ENCODE results near the gene BACE1-AS. TPM values are rescaled to one million over a fixed set of nuclear protein-coding genes. Genes with fewer than 3 reads are reported as not detected.

The BACE1-AS gene
- total RNA-seq, 4 donors from 2014 or later, result 0.88 to 39.7 (median 12.0) TPM

DNA sequence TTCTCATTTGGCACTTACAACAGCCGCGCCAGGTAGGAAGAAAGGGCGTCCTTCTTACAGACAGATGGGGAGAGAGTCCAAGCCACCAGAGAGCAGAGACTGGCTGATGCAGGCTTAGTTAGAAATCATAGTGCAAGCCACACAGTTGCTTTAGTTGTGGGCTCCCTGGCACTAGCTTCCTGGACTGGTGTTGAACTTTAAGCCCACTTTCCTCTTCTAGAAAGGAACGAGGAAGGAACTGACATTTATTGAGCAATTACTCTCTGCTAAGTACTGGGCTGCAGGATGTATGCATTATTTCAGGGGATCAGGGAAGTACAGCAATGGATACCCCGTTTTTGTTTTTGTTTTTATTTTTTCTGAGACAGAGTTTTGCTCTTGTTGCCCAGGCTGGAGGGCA, 21.9 kb downstream of the BACE1-AS start:
- peaks cover 4 to 10% of the 10 kb centered on the region in 2 donors for H3K4me1 ChIP-seq
- H3K36me3 ChIP-seq, result no peaks in the 10 kb centered on the region
- intact Hi-C loops (cut with DNase I; ENCODE audit: low total_unique reads), result loop anchor here (10.0 kb wide), 1 partner anchor 78 kb away; the partner anchor contains the start of genes PCSK7 and RNF214
- no peaks in the 10 kb centered on the region for H3K9me3 ChIP-seq
- H3K4me3 ChIP-seq, result no peak overlapping the region
- TF ChIP-seq POLR2A (IDR thresholded peaks at IDR 0.05), result no peak
- TF ChIP-seq, protein P1, sequence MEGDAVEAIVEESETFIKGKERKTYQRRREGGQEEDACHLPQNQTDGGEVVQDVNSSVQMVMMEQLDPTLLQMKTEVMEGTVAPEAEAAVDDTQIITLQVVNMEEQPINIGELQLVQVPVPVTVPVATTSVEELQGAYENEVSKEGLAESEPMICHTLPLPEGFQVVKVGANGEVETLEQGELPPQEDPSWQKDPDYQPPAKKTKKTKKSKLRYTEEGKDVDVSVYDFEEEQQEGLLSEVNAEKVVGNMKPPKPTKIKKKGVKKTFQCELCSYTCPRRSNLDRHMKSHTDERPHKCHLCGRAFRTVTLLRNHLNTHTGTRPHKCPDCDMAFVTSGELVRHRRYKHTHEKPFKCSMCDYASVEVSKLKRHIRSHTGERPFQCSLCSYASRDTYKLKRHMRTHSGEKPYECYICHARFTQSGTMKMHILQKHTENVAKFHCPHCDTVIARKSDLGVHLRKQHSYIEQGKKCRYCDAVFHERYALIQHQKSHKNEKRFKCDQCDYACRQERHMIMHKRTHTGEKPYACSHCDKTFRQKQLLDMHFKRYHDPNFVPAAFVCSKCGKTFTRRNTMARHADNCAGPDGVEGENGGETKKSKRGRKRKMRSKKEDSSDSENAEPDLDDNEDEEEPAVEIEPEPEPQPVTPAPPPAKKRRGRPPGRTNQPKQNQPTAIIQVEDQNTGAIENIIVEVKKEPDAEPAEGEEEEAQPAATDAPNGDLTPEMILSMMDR (IDR thresholded peaks at IDR 0.05), result no peak
- H3K27me3 ChIP-seq, result no peaks in the 10 kb centered on the region
- DNase-seq, result no peak
- H3K27ac ChIP-seq, result no peak overlapping the region

GRCh38 chr11:117313828-117314768, 23.0 kb downstream of the BACE1-AS start:
- peaks cover 4 to 10% of the 10 kb centered on the region in 2 donors for H3K4me1 ChIP-seq
- no peak for DNase-seq
- H3K27me3 ChIP-seq, result no peaks in the 10 kb centered on the region
- intact Hi-C loops (cut with DNase I; ENCODE audit: low total_unique reads), result loop anchor here (10.0 kb wide), 1 partner anchor 79 kb away; the partner anchor contains the start of genes PCSK7 and RNF214
- no peaks in the 10 kb centered on the region for H3K9me3 ChIP-seq
- TF ChIP-seq, protein P1 (IDR thresholded peaks at IDR 0.05), result no peak
- TF ChIP-seq POLR2A (IDR thresholded peaks at IDR 0.05), result no peak
- H3K36me3 ChIP-seq, result no peaks in the 10 kb centered on the region
- no peak overlapping the region for H3K27ac ChIP-seq
- no peak overlapping the region for H3K4me3 ChIP-seq

- Histone ChIP-seq H3K27me3 (no peaks in the 10 kb centered on the region), H3K4me1 (peaks cover 4 to 10% of the 10 kb centered on the region in 2 donors), H3K4me3 (peak overlapping the region; percentile 55 to 70), H3K9me3 (no peaks in the 10 kb centered on the region), H3K36me3 (no peaks in the 10 kb centered on the region), H3K27ac (no peak overlapping the region)
- TF ChIP-seq, protein P1 (IDR thresholded peaks at IDR 0.05), result no peak
- TF ChIP-seq POLR2A (IDR thresholded peaks at IDR 0.05), result no peak
- intact Hi-C loops (cut with DNase I; ENCODE audit: low total_unique reads), result loop anchor here (10.0 kb wide), 1 partner anchor 80 kb away; the partner anchor contains the start of genes PCSK7 and RNF214
- no peak for DNase-seq
These were observed 23.7 kb downstream of the BACE1-AS start for GRCh38 chr11:117314840-117315239.

DNA sequence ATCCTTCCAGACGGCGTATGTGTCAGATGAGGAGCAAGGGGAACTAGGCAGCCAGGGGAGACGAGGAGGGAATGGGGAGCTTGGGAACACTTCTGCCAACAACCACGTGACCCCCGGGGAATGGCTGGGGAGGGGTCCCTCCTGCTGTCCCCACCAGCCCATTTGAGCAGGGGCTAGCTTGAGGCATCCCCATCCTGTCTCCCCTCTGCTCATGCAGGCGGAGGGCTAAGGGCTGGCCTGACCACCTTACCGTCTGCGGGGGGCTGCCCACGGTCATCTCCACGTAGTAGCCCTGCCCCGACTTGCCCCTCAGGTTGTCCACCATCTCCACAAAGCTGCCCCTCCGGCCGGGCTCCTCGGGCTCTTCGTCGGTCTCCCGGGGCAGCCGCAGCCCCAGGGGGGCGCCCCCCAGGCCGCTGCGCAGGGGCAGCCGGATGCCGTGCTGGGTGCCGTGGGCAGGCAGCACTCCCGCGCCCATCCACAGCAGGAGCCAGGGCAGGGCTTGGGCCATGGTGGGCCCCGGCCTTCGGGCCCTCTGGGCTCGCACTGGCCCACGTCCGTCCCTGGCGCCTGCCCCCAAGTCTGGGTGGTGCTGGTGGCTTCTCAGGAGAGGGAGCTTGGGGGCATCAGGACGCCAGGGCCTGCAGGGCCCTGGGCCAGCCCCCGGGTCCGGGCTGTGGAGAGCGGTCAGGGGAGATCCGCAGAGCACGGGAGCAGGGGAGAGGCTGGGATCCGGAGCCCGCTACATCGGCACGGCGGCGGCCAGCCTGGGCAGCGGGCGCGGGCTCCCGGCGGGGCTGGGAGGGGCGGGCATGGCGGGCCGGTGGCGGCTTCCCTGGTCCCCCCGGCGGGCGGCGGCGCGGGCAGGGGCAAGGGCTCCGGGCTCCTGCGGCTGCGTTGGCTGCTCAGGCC, 24.4 kb downstream of the BACE1-AS start:
- intact Hi-C loops (cut with DNase I; ENCODE audit: low total_unique reads), result loop anchor here (10.0 kb wide), 1 partner anchor 81 kb away; the partner anchor contains the start of genes PCSK7 and RNF214
- TF ChIP-seq, protein P1 (IDR thresholded peaks at IDR 0.05), result no peak
- no peak for TF ChIP-seq POLR2A (IDR thresholded peaks at IDR 0.05)
- Histone ChIP-seq H3K27ac (peak overlapping the region; percentile 48 to 68), H3K4me3 (peak overlapping the region; percentile 55 to 70), H3K27me3 (no peaks in the 10 kb centered on the region), H3K9me3 (no peaks in the 10 kb centered on the region), H3K36me3 (no peaks in the 10 kb centered on the region), H3K4me1 (peaks cover 4 to 10% of the 10 kb centered on the region in 2 donors)
- peak in 1 of 2 donors; percentile 33 for DNase-seq

Measured in uterus (tissue), 4 donors.